ENCODE data around the gene CCDC9B.

The CCDC9B gene

GRCh38 chr15:40323953-40324937 lies 16.5 kb downstream of the CCDC9B start:
- peak overlapping the region; percentile 77 for H3K4me3 ChIP-seq
- H3K27ac ChIP-seq, result 0 out of 2 replicates have a peak overlapping the region, but pooled peaks have one; percentile 17
- TF ChIP-seq EZH2 (IDR thresholded peaks at IDR 0.05) (no peak), FOXP2 (optimal IDR thresholded peaks at IDR 0.05; ENCODE audit: control extremely low read depth, extremely low read length, insufficient read depth) (no peak), POLR2AphosphoS5 (IDR thresholded peaks at IDR 0.05; ENCODE audit: borderline replicate concordance, low read depth, low read length) (no peak)
- no peak for DNase-seq (ENCODE audit: low read depth, low spot score)
- peaks cover 8% of the 10 kb centered on the region for H3K36me3 ChIP-seq (ENCODE audit: insufficient read depth, low read length)
- no peaks in the 10 kb centered on the region for H3K9me3 ChIP-seq (ENCODE audit: low read depth, low read length)
- H3K9ac ChIP-seq (ENCODE audit: insufficient read length), result peak overlapping the region; percentile 51

DNA sequence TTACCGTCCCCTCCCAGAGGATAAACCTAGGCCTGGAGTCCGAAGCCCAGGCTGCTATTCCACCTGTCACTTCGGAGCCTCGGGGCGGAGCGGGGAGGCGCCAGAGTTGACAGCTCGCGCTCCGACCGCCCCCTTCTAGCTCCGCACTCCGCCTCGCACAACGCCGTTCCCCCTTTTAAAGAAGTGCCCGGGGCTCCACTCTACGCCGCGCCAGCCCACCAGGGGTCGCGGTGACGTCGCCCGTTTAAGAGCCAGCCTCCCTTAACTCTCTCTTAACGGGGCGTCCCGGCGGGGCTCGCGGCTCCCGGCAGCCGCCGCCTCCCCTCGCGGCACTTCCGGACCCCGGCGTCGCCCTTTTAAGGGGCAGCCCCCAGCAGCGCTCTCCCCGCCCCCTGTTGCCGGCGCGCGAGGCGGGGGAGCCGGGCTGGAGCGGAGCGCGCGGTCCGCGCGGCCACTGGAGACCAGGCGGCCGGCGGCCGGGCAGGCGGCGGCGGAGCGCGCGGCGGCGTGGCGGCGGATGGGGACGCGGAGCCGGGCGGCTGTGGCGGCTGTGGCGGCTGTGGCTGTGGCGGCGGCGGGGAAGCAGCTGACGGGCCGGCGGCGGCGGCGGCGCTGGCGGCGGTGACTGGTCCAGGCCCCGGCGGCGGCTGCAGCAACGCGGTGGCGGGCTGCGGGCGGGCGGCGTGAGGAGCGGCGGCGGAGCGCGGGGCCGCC lies 17.3 kb downstream of the CCDC9B start, which contains the start of gene INAFM2:
TSS of gene INAFM2 (plus strand) at position 454 of the 714 bp plus-strand sequence. CDS start 364 bp downstream, outside the sequence.
- Histone ChIP-seq H3K27ac (peak within 1 kb of the TSS; percentile 92), H3K4me3 (peak within 1 kb of the TSS; percentile 79), H3K36me3 (ENCODE audit: insufficient read depth, low read length) (peaks cover 8% of the 10 kb centered on the region), H3K9me3 (ENCODE audit: low read depth, low read length) (no peaks in the 10 kb centered on the region), H3K9ac (ENCODE audit: insufficient read length) (peak within 1 kb of the TSS; percentile 51)
- peak; percentile 81 for DNase-seq (ENCODE audit: low read depth, low spot score)
- no peak; the same call in 1 of the 2 replicates for TF ChIP-seq POLR2AphosphoS5 (IDR thresholded peaks at IDR 0.05; ENCODE audit: borderline replicate concordance, low read depth, low read length)
- TF ChIP-seq EZH2 (IDR thresholded peaks at IDR 0.05), result no peak
- peak; percentile 15 for TF ChIP-seq FOXP2 (optimal IDR thresholded peaks at IDR 0.05; ENCODE audit: control extremely low read depth, extremely low read length, insufficient read depth)

GRCh38 chr15:40322531-40323238 lies 18.1 kb downstream of the CCDC9B start:
- Histone ChIP-seq H3K9ac (ENCODE audit: insufficient read length) (peak overlapping the region; percentile 14), H3K4me3 (peak overlapping the region; percentile 79), H3K36me3 (ENCODE audit: insufficient read depth, low read length) (peaks cover 8% of the 10 kb centered on the region), H3K27ac (peak overlapping the region; percentile 92), H3K9me3 (ENCODE audit: low read depth, low read length) (no peaks in the 10 kb centered on the region)
- DNase-seq (ENCODE audit: low read depth, low spot score), result peak; percentile 56
- TF ChIP-seq FOXP2 (optimal IDR thresholded peaks at IDR 0.05; ENCODE audit: control extremely low read depth, extremely low read length, insufficient read depth) (no peak), EZH2 (IDR thresholded peaks at IDR 0.05) (no peak), POLR2AphosphoS5 (IDR thresholded peaks at IDR 0.05; ENCODE audit: borderline replicate concordance, low read depth, low read length) (no peak; the same call in 1 of the 2 replicates)

DNA sequence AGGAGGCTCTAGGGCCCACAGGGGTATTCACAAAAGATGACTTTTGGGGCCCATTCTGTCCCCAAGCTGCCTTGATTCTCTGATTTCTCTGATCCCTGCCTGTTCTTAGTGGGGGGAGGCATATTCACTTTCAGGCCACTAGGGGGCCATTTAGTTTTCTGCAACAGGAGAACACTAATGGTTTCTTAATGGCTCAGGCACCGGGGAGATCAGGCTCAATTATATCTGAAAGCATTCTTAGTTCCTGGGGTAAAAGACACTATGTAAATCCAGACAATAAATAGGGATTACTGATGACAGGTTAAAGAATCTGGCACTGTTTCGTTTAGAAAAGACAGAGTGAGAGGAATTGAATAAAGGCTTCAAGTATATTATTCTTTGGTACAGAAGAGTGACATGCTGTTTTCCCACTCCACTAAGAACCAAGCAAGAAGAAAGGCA lies 19.8 kb downstream of the CCDC9B start:
- no peak for TF ChIP-seq EZH2 (IDR thresholded peaks at IDR 0.05)
- TF ChIP-seq POLR2AphosphoS5 (IDR thresholded peaks at IDR 0.05; ENCODE audit: borderline replicate concordance, low read depth, low read length), result no peak
- TF ChIP-seq FOXP2 (optimal IDR thresholded peaks at IDR 0.05; ENCODE audit: control extremely low read depth, extremely low read length, insufficient read depth), result no peak
- H3K27ac ChIP-seq, result peak overlapping the region; percentile 81
- H3K36me3 ChIP-seq (ENCODE audit: insufficient read depth, low read length), result no peaks in the 10 kb centered on the region
- no peaks in the 10 kb centered on the region for H3K9me3 ChIP-seq (ENCODE audit: low read depth, low read length)
- DNase-seq (ENCODE audit: low read depth, low spot score), result peak; percentile 56
- H3K9ac ChIP-seq (ENCODE audit: insufficient read length), result peak overlapping the region; percentile 34
- no peak overlapping the region; the same call in 1 of the 2 replicates for H3K4me3 ChIP-seq

DNA sequence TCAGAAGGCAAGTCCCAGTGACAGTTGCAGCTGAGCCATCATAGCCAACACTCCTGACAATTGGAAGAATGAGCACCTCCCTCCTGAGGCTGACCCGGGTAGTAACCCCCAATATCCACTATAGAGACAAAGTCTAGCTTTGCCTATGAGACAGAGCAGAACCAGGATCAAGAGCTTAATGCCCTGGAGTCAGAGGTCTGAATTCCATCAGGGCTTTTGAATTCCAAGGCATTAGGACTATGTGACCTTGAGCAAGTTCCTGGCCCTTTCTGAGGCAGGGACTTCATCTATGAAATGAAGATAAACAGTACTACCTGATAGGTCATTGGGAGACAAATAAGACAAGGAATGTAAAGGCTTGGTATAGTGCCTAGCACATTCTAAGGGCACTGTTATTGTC lies 20.3 kb downstream of the CCDC9B start:
- Histone ChIP-seq H3K9me3 (ENCODE audit: low read depth, low read length) (no peaks in the 10 kb centered on the region), H3K27ac (no peak overlapping the region), H3K4me3 (no peak overlapping the region), H3K9ac (ENCODE audit: insufficient read length) (peak overlapping the region; percentile 34), H3K36me3 (ENCODE audit: insufficient read depth, low read length) (no peaks in the 10 kb centered on the region)
- DNase-seq (ENCODE audit: low read depth, low spot score), result no peak
- TF ChIP-seq FOXP2 (optimal IDR thresholded peaks at IDR 0.05; ENCODE audit: control extremely low read depth, extremely low read length, insufficient read depth), result no peak
- TF ChIP-seq EZH2 (IDR thresholded peaks at IDR 0.05), result no peak
- no peak for TF ChIP-seq POLR2AphosphoS5 (IDR thresholded peaks at IDR 0.05; ENCODE audit: borderline replicate concordance, low read depth, low read length)

DNA sequence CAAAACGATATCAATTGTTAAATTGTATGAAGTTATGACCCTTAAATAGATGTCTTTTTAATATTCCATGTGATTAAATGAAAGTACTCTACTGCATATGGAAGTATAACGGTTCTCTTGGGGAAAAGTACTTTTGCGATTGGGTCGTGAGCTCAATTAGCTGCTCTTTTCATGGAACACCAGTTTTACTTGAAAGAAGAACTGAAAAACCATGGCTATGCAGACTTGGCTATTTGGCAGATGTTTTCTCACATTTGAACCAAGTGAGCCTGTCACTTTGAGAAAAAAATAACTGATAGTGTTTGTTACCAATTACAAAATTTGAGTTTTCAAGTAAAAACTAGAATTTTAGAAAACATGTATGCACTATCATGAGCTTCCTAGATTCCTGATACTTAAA lies 23.2 kb downstream of the CCDC9B start:
- DNase-seq (ENCODE audit: low read depth, low spot score), result no peak
- Histone ChIP-seq H3K27ac (no peak overlapping the region), H3K9me3 (ENCODE audit: low read depth, low read length) (no peaks in the 10 kb centered on the region), H3K4me3 (no peak overlapping the region), H3K9ac (ENCODE audit: insufficient read length) (no peak overlapping the region), H3K36me3 (ENCODE audit: insufficient read depth, low read length) (no peaks in the 10 kb centered on the region)
- no peak for TF ChIP-seq FOXP2 (optimal IDR thresholded peaks at IDR 0.05; ENCODE audit: control extremely low read depth, extremely low read length, insufficient read depth)
- TF ChIP-seq EZH2 (IDR thresholded peaks at IDR 0.05), result no peak
- no peak for TF ChIP-seq POLR2AphosphoS5 (IDR thresholded peaks at IDR 0.05; ENCODE audit: borderline replicate concordance, low read depth, low read length)

GRCh38 chr15:40316931-40317330 lies 23.8 kb downstream of the CCDC9B start:
- no peak overlapping the region for H3K27ac ChIP-seq
- H3K9me3 ChIP-seq (ENCODE audit: low read depth, low read length), result no peaks in the 10 kb centered on the region
- no peak overlapping the region for H3K9ac ChIP-seq (ENCODE audit: insufficient read length)
- no peaks in the 10 kb centered on the region for H3K36me3 ChIP-seq (ENCODE audit: insufficient read depth, low read length)
- TF ChIP-seq EZH2 (IDR thresholded peaks at IDR 0.05), result no peak
- no peak for TF ChIP-seq POLR2AphosphoS5 (IDR thresholded peaks at IDR 0.05; ENCODE audit: borderline replicate concordance, low read depth, low read length)
- TF ChIP-seq FOXP2 (optimal IDR thresholded peaks at IDR 0.05; ENCODE audit: control extremely low read depth, extremely low read length, insufficient read depth), result no peak
- H3K4me3 ChIP-seq, result no peak overlapping the region
- no peak for DNase-seq (ENCODE audit: low read depth, low spot score)
